ENCODE results near the gene GNAI3. TPM values are rescaled to one million over a fixed set of nuclear protein-coding genes. Genes with fewer than 3 reads are reported as not detected.
A peak's percentile ranks its signal among the peaks of the same experiment; 100 is the strongest.

Gene GNAI3
- total RNA-seq, 4 donors from 2014 or later, result 8.2 to 15.1 (median 11.6) TPM

DNA sequence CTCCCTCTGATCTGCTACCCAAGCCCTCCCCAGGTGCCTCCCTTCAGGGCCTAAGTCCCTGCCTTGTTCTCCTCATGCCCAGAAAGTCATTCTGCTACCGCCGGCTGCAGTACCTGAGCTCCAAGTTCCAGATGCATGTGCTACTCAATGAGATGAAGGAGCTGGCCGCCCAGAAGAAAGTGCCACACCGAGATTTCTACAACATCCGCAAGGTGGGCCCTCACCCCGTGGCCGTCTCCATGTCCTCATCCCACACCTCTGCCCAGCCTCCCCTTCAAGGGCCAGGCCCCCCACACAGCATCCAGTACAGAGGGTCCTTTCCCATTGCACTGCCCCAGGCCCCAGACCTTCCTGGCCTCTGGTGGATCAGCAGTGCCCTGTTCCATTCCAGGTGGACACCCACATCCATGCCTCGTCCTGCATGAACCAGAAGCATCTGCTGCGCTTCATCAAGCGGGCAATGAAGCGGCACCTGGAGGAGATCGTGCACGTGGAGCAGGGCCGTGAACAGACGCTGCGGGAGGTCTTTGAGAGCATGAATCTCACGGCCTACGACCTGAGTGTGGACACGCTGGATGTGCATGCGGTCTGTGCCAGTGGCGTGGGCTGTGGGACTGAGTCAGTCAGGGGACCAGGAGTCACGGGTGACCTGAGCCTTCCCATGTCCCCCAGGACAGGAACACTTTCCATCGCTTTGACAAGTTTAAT lies 79.4 kb downstream of the GNAI3 start:
- Histone ChIP-seq H3K9me3 (no peaks in the 10 kb centered on the region), H3K4me3 (no peak overlapping the region), H3K27ac (no peak overlapping the region), H3K36me3 (peaks cover 28 to 64% (median 29%) of the 10 kb centered on the region in 3 donors), H3K4me1 (peaks cover 8 to 45% (median 18%) of the 10 kb centered on the region in 3 donors), H3K27me3 (no peaks in the 10 kb centered on the region)
- intact Hi-C loops (cut with DNase I), result no loop called here
- no peak for TF ChIP-seq POLR2A (IDR thresholded peaks at IDR 0.05)
- TF ChIP-seq, protein P1, sequence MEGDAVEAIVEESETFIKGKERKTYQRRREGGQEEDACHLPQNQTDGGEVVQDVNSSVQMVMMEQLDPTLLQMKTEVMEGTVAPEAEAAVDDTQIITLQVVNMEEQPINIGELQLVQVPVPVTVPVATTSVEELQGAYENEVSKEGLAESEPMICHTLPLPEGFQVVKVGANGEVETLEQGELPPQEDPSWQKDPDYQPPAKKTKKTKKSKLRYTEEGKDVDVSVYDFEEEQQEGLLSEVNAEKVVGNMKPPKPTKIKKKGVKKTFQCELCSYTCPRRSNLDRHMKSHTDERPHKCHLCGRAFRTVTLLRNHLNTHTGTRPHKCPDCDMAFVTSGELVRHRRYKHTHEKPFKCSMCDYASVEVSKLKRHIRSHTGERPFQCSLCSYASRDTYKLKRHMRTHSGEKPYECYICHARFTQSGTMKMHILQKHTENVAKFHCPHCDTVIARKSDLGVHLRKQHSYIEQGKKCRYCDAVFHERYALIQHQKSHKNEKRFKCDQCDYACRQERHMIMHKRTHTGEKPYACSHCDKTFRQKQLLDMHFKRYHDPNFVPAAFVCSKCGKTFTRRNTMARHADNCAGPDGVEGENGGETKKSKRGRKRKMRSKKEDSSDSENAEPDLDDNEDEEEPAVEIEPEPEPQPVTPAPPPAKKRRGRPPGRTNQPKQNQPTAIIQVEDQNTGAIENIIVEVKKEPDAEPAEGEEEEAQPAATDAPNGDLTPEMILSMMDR (IDR thresholded peaks at IDR 0.05), result no peak
- 92 to 100% methylated on average over 3 to 19 of the region's 23 CpGs for WGBS, 2 donors
- DNase-seq, result no peak

DNA sequence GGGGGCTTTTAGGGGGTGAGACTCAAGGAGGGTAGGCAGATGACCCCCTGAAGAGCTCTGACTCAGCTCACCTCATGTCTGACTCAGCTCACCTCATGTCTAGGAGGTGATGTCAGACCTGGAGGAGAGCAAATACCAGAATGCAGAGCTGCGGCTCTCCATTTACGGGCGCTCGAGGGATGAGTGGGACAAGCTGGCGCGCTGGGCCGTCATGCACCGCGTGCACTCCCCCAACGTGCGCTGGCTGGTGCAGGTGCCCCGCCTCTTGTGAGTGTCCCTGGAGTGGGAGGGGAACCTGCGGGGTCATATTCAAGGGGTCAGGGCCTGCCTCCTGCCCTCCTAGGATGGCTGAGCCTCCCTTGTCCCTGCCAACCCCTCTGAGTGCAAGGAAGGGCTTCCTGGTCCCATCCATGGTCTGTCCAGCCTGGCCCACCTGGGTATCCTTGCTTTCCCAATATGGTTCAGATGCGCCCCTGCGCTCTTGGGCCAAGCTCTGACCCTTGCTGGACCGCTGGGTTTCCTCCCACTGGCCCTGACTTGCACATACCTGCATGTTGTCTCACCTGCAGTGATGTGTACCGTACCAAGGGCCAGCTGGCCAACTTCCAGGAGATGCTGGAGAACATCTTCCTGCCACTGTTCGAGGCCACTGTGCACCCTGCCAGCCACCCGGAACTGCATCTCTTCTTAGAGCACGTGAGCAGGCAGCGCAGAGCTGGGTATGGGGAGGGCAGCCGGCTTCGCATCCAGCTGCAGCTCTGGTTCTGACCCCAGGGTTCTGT lies 80.3 kb downstream of the GNAI3 start:
- Histone ChIP-seq H3K4me1 (peaks cover 5 to 43% (median 10%) of the 10 kb centered on the region in 3 donors), H3K27ac (no peak overlapping the region), H3K36me3 (peaks cover 28 to 64% (median 29%) of the 10 kb centered on the region in 3 donors), H3K4me3 (no peak overlapping the region), H3K27me3 (no peaks in the 10 kb centered on the region), H3K9me3 (no peaks in the 10 kb centered on the region)
- TF ChIP-seq POLR2A (IDR thresholded peaks at IDR 0.05), result no peak
- TF ChIP-seq, protein P1 (IDR thresholded peaks at IDR 0.05), result no peak
- no peak for DNase-seq
- intact Hi-C loops (cut with DNase I), result no loop called here
- 63 to 69% methylated on average over 8 to 15 of the region's 23 CpGs for WGBS, 2 donors

DNA sequence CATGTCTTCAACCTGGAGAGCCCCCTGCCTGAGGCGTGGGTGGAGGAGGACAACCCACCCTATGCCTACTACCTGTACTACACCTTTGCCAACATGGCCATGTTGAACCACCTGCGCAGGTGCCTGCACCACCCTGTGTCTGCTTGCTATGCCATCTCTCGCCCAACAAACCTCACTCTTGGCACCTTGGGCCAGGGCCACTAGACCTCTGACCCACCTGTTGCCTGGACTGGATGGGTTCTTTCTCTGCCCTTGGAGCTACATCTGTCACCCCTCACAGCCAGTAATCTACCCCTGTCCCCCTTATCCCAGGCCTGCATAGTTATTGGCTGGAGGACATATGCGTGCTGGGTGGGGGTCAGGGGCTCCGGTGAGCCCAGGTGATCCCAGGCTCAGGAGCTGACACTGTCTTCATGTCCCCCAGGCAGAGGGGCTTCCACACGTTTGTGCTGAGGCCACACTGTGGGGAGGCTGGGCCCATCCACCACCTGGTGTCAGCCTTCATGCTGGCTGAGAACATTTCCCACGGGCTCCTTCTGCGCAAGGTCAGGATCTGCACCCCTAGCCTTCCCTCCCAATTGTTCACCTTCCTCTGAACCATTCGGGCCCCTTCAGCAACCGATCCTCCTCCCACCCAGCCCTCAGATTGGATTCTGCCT lies 81.1 kb downstream of the GNAI3 start:
- Histone ChIP-seq H3K4me1 (peaks cover 0 to 35% (median 3%) of the 10 kb centered on the region in 3 donors), H3K36me3 (peaks cover 28 to 64% (median 29%) of the 10 kb centered on the region in 3 donors), H3K4me3 (no peak overlapping the region), H3K27me3 (no peaks in the 10 kb centered on the region), H3K27ac (no peak overlapping the region), H3K9me3 (no peaks in the 10 kb centered on the region)
- WGBS, 2 donors, result 86 to 92% methylated on average over 6 to 8 of the region's 10 CpGs
- no peak for TF ChIP-seq POLR2A (IDR thresholded peaks at IDR 0.05)
- TF ChIP-seq, protein P1 (IDR thresholded peaks at IDR 0.05), result no peak
- intact Hi-C loops (cut with DNase I), result no loop called here
- DNase-seq, result no peak

DNA sequence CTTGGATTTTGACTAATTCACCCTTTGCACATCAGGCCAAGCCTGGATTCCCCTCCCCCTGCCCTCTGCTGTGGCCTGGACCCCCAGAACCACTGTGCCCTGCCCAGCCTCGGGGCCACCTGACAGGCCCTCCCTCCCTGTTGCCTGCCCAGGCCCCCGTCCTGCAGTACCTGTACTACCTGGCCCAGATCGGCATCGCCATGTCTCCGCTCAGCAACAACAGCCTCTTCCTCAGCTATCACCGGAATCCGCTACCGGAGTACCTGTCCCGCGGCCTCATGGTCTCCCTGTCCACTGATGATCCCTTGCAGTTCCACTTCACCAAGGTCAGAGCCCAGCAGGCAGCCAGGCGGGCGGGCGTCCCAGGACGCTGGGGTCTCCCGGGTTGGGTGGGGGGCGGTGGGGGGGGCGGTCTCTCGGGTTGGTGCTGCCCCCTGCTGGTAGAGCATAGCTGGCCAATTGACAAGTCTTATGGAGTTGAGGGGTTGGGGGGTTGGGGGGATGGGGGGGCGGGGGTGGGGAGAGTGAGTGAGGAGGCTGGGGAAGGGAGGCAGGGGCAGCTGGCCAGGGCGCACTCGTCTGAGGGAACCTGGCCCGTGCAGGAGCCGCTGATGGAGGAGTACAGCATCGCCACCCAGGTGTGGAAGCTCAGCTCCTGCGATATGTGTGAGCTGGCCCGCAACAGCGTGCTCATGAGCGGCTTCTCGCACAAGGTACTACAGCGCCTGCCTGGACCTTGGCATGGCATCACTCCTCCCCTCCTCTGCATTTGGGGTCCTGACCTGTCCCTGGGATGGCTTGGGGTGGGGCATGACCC lies 81.9 kb downstream of the GNAI3 start:
- Histone ChIP-seq H3K4me3 (no peak overlapping the region), H3K36me3 (peaks cover 28 to 64% (median 29%) of the 10 kb centered on the region in 3 donors), H3K4me1 (peaks cover 0 to 33% (median 0%) of the 10 kb centered on the region in 3 donors), H3K27ac (no peak overlapping the region), H3K9me3 (no peaks in the 10 kb centered on the region), H3K27me3 (no peaks in the 10 kb centered on the region)
- no peak for DNase-seq
- intact Hi-C loops (cut with DNase I), result no loop called here
- TF ChIP-seq POLR2A (IDR thresholded peaks at IDR 0.05), result no peak
- TF ChIP-seq, protein P1 (IDR thresholded peaks at IDR 0.05), result peak in 1 of 6 experiments; percentile 42
- 78 to 96% methylated on average over 5 to 10 of the region's 30 CpGs for WGBS, 2 donors
